ENCODE results near the gene SLK. TPM values are rescaled to one million over a fixed set of nuclear protein-coding genes. Genes with fewer than 3 reads are reported as not detected.

Gene SLK
- 66.8 and 67.3 TPM in 2 replicates for total RNA-seq

DNA sequence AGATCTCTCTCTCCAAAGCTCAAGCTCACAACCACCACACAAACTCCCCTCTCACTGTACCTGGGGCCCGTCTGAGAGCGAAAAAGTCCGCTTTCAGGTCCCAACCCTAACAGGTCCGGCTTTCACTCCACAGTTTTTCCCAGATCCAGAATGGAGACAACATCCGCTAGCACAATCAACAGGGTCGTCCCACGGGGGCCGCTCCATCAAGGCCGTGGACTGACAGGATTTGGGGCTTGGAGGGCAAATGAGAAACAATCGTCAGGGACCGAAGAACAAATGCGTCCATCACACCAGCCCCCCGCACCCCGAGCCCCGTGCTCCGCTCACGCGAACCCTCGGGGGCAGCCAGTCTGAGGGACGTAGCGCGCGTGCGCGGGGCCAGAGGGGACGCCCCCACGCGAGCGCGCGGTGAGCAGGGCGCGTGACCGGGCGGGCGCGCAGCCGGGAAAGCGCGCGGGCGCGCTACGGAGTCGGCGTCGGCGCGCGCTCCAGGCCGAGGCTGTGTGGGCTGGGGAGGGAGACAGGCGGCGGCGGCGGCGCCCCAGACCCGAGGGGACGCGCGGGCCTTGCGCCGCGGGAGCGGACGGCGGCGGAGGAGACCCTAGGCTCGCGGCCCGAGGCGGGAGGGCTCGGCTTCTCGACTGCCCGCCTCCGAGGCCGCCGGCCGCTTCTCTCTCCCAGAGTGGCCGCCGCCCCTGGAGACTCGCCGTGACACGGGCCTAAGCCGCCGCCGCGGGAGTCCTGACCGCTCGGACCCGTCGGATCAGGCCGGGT, at the start of gene SLK:
SLK (plus strand) TSS at position 470 of the 777 bp plus-strand sequence. CDS start 606 bp downstream, outside the sequence.
- peak; percentile 51 for DNase-seq (ENCODE audit: low read depth, low spot score)

DNA sequence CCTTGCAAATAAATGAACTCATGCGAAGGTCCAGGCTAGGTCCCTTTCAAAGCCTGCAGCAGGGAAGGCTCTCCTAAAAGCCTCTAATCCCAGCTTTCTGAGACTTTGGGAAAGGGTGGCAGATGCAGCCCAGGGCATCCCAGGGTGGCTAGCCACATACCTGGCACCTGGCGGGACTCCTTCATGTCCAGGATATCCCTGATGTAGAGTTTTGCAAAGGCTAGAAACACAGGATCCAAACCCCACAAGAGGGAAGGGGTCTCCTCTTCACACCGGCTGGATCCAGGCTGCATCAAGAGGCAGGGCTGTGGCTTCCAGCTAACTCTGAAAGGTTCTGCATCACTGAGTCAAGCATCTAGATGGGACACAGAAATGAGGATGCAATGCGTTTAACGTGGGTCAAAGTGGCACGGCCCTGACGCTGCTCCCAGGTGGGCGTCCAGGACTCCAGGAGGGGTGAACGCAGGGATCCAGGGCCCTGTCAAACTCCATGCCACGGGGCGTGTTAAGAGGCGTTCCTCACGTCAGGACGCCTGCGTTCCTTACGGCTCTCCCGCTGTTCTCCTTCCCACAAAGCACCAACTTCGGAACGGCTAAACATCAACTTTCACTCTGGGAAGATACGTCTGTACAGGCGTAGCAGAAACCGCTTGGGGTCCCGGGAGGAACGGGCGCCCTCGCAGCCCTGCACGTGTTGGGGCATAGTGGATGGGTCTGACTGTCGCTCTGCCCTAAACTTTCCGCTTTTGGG, 49.5 kb upstream of the SLK start:
- DNase-seq (ENCODE audit: low read depth, low spot score) = no peak

DNA sequence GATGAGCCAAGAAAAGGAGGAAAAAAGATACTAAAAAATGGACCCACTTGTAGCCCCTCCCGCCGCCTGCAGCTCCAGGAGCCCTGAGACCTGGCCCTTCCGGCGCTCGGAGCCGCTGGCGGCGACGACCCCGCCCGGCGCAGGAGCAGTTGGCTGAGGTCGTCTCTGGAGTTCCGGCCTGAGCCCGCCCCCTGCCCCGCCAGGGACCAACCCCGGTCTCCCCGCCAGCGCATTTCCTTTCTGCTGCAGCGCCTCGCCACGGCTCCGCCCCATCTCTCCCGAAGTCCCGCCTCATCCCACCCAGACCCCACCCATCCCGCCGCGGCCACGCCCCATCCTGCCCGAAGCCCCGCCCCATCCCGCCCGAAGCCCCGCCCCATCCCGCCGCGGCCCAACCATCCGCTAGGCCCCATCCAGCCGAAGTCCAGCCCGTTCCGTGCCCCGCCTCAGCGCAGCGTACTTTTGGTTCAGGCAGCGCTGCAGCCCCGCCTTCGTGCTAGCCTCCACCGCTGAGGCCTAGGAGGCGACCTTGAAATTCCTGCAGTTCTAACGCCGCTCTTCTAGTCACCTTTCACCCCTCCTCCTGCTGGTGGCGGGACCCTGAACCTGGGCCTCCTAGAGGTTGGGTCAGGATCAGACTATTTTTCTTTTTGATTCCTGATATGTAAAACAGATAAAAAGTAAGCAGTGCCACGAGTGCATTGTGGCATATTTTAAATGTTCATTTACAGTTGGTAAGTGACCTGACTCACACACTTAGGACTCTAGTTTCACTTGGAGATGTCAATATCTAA, 48.7 kb upstream of the SLK start, which contains the start of gene STN1:
STN1 (minus strand) TSS at position 132 of the 794 bp plus-strand sequence. CDS start 590 bp downstream, outside the sequence.
- peak; percentile 88 for DNase-seq (ENCODE audit: low read depth, low spot score)

DNA sequence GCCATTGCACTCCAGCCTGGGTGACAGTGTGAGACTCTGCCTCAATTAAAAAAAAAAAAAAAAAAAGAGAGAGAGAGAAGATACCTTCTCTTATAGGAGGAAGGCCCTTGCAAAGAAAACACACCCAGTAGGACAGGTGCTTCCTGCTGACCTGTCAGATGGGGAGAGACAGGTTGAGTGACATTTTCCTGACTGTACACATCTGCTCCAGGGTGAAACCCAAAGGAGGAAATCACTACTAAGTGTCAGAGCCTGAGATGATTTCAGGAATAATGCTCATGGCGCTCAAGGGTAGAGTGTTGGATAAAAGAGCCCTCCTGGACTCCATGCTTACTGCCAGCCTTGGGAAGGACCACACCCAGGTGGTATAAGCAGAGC, 47.3 kb upstream of the SLK start:
- no peak for DNase-seq (ENCODE audit: low read depth, low spot score)

DNA sequence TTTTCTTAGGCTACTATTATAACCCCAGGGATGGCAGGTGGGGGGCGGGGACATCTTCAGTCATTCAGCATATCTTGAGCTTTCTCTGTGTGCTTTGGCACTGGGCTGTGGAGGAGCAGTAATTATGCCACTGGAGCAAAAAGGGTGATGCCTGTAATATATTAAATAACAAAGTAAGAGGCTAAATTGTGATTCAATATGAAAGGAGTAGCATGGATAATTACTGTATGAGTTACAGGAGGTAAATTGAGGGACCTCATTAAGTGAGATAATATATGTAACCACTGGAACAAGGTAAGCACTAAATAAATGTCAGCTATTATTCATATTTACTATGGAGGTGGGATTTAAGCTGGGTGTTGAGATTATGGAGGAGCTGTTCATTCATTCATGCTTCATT, 45.7 kb upstream of the SLK start:
- no peak for DNase-seq (ENCODE audit: low read depth, low spot score)

DNA sequence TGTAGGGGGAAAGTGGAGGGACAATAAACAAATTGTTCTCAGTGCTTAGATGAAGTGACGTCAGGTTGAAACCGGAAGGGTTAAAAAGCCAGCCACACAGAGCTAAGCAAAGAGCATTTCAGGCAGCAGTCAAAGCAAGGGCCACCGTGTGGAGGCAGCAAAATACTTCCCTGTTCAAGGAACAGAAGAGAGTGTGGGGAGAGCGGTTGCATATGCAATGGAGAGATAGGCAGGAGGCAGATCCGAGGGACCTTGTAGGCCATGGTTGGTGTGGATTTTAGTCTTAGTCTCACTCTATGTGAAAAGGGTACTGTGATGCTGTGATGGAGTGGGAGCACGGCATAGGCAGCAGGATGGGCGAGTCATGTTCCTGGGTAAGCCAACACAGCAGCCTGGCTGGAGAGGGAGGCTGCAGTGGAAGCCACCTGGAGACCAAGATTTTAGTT, 45.2 kb upstream of the SLK start:
- DNase-seq (ENCODE audit: low read depth, low spot score) = no peak

DNA sequence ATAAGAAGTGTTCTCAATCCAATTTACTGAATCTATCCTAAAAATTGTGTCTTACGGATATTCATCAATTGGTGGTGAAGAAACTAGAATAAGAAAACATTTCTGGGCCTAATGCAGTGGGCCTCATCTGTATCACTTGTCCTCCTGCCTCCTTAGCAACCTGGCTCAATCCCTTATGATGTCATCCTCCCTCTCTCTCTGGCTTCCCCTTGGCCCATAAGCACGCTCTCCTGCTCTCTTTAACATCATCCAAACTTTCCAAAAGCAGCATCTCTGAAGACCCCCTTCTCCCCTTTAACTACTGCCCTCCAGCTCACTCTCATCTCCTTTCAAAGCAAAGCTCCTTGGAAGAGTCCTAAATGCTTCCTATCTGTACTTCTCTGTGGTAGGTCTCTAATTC, 44.3 kb upstream of the SLK start:
- DNase-seq (ENCODE audit: low read depth, low spot score) = no peak

DNA sequence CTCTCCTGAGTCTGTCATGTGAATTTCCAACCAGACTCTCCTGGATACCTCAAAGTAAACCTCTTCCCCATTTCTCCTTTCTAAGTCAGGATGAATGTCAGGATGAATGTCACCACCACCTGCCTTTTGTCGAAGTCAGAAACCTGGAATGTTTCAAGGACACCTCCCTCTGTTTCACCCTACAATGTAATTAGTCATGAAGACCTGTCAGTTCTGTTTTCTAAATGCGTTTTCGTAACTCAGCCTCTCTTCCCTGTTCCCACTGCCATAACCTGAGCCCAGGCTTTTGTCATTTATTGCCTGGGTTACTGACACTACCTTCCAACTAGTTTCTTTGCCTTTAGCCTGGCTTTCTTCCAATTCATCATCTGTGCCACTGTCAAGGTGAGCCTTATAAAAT, 43.4 kb upstream of the SLK start:
- no peak for DNase-seq (ENCODE audit: low read depth, low spot score)

DNA sequence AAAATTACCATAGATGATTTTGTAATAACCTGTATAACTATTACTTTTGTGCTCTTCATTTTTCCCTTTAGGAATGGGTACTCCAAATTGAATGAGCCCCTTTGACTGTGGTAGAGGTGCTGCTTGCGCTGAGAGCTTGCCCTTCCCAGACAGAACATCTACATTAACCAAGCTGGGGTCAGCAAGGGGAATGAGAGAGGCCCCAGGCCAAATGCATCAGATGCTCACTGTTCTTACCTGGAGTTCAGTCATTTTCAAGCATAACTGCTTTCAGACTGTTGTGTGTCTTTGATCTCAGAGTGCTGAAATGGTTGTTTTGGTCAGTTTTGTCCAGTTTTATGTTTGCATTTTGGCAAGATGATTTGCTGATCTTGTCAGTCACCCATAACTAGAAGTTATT, 41.3 kb upstream of the SLK start:
- DNase-seq (ENCODE audit: low read depth, low spot score) = no peak

DNA sequence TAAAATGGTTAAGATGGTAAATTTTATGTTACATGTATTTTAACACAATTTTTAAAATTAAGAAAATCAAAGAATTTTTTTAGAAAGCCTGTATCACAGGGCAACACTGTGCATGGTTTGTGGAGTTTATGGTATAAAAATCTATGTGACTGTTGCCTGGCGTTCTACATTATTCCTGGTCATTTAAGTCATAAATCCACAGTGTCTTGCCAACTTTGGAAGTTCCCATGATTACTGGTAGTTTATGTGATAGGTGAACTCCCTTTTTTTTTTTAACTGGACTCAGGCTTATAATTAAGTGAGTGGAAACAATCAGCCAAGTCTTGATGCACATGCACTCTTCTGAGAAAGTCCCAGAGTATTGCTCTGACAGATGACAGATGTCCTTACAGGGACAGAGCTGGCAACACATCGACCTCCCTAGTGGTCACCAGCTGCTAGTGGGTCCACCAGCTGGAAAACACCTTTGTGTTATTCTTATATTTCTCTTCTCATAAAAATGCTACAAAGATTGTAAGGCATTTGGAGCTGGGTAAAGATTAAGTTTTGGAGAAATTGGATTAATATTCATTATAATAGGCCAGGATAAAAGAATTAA, 40.1 kb upstream of the SLK start:
- DNase-seq (ENCODE audit: low read depth, low spot score) = no peak

DNA sequence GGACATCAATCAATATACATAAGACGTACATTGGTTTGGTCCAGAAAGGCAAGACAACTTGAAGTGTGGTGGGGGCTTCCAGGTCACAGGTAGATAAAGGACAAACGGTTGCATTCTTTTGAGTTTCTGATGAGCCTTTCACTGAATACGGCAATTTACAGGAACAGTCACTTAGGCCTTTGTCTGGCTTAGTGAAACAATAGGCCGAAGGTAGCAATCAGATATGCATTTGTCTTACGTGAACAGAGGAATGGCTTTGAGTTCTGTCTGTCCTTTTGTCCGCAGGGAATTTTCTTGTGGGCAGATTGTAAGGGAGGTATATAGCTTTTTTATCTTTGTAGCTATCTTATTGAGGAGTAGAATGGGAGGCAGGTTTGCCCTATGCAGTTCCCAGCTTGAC, 38.2 kb upstream of the SLK start:
- no peak for DNase-seq (ENCODE audit: low read depth, low spot score)

DNA sequence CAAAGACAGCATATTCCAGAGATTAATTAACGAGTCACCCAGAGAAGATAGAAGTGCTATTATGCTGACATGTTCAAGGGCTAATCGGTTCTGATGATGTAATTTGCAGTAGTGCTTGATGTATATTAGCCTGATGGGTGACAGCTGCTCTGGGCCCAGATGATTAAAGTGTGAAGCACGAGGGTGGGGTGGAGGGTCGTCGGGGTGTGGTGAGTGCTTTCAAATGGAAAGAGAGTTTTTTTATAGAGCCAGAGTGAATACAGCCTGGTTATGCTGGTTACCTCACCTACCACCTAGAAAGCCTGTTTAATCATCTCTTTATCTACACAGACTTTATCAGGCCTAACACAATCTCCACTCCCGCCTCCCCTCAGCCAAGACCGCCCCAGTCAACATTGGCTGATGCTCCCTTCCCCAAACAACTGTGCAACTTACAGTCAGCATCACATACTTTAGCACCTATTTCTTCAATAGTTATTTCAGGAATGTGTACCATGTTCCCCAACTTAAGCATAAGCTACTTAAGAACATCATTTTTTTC, 37.5 kb upstream of the SLK start:
- no peak for DNase-seq (ENCODE audit: low read depth, low spot score)

DNA sequence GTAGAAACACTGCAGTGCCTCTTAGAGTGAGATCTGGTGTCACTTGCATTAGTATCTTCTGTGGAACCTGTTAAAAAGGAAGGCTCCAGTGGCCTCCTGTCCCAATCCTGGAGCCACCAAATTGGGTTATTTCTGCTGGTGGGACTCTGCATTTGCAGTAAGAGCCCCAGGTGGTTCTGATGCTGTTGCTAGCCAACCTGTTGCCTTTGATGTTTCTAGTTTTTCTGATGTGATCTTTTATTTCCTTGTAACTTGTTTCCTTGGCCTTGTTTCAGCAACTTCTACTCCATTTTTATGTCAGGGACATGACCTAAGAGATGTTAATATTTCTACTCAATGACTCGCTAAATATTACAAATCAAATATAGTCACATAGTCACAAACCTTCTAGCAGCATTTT, 36.5 kb upstream of the SLK start:
- DNase-seq (ENCODE audit: low read depth, low spot score) = no peak

DNA sequence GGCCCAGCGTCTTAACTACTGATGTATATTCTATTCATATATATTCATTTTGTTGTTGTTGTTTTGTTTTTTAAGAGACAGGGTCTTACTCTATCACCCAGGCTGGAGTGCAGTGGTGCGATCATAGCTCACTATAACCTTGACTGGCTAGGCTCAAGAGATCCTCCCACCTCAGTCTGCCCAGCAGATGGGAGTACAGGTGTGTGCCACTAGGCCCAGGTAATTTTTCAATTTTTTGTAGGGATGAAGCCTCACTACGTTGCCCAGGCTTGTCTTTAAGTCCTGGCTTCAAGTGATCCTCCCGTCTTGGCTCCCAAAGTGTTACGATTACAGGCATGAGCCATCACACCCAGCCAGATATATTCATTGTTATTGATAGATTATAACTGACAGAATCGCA, 36.1 kb upstream of the SLK start:
- no peak for DNase-seq (ENCODE audit: low read depth, low spot score)

DNA sequence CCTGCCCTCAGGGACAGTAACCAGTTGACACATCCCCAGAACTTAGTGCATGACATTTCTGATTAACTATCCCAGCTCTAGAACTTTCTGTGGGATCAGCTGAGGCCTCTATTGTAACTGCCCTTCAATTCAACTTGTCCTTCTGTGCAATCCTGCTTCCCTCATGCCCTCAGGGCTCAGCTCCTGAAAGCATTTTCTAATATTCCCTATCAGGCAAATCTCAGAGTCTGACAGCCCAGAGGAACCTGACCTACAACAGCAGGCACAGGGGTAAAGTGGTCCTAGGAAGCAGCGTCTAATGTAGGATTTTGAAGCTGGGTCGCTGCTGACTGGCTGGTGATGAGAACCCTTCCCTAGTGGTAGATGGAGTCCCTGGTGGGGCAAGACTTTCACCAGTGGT, 35.3 kb upstream of the SLK start:
- no peak for DNase-seq (ENCODE audit: low read depth, low spot score)

DNA sequence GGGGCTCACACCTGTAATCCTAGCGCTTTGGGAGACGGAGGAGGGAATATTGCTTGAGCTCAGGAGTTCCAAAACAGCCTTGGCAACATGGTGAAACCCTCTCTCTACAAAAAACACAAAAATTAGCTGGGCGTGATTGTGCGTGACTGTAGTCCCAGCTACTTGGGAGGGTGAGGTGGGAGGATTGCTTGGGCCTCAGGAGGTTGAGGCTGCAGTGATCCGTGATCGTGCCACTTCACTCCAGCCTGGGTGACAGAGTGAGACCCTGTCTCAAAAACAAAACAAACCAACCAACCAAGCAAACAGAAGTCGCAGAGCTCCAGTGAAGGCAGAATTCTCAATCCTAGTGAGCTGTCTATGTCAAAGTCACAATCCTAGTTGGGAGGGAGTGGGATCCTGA, 34.7 kb upstream of the SLK start:
- no peak for DNase-seq (ENCODE audit: low read depth, low spot score)

DNA sequence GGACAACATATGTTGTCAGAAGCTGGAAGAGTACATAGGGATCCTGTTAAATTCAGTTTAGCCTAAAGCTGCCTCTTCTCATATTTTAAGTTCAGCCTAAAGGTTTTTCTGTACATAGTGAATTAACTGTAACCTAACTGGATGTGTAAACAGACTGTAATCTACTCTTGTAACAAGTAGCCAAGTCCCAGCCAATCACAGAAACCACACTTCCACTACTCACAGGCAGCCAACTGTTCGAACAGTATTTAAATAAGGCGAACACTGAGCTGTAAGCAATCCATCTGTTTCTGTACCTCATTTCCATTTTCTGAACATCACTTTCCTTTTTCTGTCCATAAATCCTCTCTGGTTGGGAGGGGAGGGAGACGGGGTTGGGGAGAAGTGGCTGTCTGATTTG, 34.0 kb upstream of the SLK start:
- DNase-seq (ENCODE audit: low read depth, low spot score) = no peak

DNA sequence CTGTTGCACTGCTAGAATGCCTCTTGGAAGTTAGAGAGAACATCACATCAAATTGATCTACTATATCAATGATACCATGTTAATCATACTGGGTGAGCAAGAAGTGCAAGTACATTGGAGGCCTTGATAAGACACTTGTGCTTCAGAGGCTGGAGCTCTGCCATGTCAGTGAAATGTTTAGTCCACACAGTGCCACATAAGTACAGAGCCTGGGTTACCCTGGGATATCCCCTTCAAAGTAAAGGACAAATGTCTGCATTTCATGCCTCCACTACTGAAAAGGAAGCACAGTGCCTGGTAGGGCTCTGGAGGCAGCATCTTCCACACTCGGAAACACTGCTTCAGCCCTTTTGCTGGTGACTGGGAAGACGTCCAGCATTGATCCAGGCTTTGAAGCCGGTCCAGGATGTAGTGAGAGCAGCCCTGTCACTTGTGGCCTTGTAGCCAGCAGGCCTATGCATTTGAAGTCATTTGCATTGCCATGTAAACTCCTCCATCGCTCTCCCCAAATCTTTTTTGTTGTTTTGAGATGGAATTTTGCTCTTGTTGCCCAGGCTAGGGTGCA, 33.3 kb upstream of the SLK start:
- no peak for DNase-seq (ENCODE audit: low read depth, low spot score)

DNA sequence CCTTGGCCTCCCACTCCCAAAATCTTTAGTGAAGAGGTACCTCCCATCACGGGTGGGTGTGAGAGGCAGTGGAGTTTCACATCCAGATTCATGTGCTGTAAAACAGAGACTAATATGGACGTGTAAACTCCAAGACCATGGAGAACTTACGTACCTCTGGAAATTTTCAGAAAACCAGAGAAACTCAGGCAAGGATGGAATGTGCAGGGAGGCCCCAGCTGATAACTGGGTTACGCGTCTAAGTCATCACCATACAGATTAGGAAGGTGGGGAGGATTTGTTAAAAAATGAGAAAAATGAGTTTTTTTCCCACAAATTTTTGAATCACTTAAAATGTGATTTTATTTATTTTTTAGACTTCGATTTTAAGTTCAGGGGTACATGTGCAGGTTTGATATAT, 32.6 kb upstream of the SLK start:
- no peak for DNase-seq (ENCODE audit: low read depth, low spot score)

DNA sequence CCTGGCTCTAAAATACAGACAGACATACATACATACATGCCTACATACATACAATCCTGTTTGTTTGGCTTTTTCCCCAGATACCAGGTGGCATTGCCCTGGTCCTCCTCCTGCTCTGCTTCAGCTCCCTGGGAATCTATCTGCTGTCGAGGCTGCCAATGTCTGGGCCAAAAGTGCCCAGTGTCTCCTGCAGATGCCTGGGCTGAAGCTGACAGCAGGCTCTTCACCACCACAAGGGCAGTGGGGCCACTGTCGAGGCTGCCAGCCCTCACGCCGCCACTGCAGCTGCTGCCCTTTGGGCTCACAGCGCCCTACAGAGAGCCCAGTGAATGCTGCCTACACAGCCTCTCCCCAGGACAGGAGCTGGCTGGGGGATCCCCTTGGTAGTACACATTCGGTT, 30.9 kb upstream of the SLK start:
- DNase-seq (ENCODE audit: low read depth, low spot score) = no peak

DNA sequence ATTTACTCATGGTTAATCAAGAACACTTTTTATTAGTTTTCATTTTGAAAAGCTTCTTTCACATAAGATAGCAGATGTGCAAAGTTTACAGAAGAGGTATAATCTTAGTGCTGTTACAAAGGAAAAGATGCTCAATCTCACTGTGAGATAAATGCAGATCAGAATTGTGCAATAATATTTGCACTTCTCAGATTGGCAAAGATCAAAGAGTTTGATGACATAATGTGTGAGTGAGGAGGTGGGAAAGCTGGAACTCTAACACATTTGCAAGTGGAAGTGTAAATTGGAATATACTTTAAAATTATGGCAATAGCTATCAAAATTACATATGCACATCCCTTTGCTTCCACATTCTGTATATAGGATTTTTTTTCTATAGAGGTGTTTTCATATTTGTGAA, 27.4 kb upstream of the SLK start:
- DNase-seq (ENCODE audit: low read depth, low spot score) = no peak
